IPS DF 6.9 (cell line): Measurements from ENCODE around the gene CNP.
"Not testable (repeated sequence)": the region's sequence is repeated elsewhere in the genome, so short reads cannot be mapped to it uniquely, and the experiment has no call there.

ENCODE experiments used
- DNase-seq: peaks from one replicate; pipeline ENCODE4 v3.0.0-alpha.2; 2013; ENCODE audit warnings: low read depth, low spot score
- H3K27ac ChIP-seq: one replicate; pipeline ENCODE4 v1.5.1; 2013; ENCODE audit warnings: low read length, control low read depth
- H3K27me3 ChIP-seq: 2 replicates; pipeline ENCODE4 v1.6.1; 2013; ENCODE audit warnings: mild to moderate bottlenecking, low read length; ENCODE audit not compliant: control insufficient read depth, insufficient read depth
- H3K36me3 ChIP-seq: 2 replicates; pipeline ENCODE4 v1.6.1; 2013; ENCODE audit warnings: low read length; ENCODE audit not compliant: control insufficient read depth, insufficient read depth
- H3K4me1 ChIP-seq: 2 replicates; pipeline ENCODE4 v1.6.1; 2013; ENCODE audit warnings: low read length; ENCODE audit not compliant: control insufficient read depth, insufficient read depth
- H3K4me3 ChIP-seq: 2 replicates; pipeline ENCODE4 v1.5.1; 2013; ENCODE audit warnings: mild to moderate bottlenecking, low read length
- H3K9me3 ChIP-seq: 2 replicates; pipeline ENCODE4 v1.6.1; 2013; ENCODE audit warnings: low read length, inconsistent platforms; ENCODE audit not compliant: control insufficient read depth, insufficient read depth
- WGBS: extraction: QIAGEN DNeasy Blood & Tissue Kit; methylation state at CpG from one replicate; pipeline ENCODE4 v1.1.7; 2013; ENCODE audit warnings: mixed read lengths, missing lambda C conversion rate; ENCODE audit not compliant: insufficient read length, insufficient coverage; 5-methylcytosine and 5-hydroxymethylcytosine counted together

The CNP gene

DNA sequence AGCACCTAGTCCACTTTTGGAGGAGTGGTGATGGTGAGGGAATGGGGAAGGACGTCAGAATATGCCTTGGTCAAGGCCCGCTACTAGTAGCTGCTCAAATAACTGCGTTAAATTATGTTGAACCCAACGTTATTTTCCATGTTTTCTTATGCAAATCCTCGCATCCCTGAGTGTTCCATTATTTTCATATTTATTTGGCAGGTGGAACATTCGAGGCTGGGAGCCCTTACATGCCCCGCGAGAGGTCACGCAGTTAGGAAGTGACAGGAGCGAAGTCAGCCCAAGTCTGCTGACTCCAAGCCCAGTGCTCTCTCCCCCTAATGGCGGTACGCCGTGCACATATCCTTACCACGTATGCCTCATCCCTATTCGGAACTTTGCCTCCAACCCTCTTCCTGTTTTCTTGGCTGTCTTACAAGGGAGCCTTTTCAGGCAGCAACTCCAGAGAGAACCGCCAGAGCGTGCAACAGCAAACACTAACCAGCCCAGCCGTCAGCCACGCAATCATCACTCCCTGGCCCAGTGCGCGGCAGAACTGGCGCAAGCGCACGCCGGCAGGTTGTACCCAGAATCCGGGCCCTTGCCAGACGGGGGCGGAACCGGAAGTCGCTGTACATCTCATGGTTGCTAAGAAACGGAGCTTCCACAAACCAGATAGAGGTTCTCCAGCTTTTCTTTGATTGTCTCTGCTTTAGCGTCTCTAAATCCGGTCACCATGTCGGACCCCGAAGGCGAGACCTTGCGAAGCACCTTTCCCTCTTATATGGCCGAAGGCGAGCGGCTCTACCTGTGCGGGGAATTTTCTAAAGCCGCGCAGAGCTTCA, 36.4 kb upstream of the CNP start, which contains the start of gene ODAD4:
Gene ODAD4, plus strand, starts transcription at position 609 of the 824 bp plus-strand sequence. Its CDS starts 107 bp downstream, at position 716.
- no CpG with 5 or more reads among the region's 43 CpGs for WGBS
- peak; percentile 89 for DNase-seq
- Histone ChIP-seq H3K36me3 (no peaks in the 10 kb centered on the region), H3K4me3 (peak within 1 kb of the TSS; percentile 56; the same call in 1 of the 2 replicates), H3K27me3 (no peaks in the 10 kb centered on the region), H3K9me3 (no peaks in the 10 kb centered on the region), H3K4me1 (no peaks in the 10 kb centered on the region; the same call in 1 of the 2 replicates), H3K27ac (no peak within 1 kb of the TSS)

DNA sequence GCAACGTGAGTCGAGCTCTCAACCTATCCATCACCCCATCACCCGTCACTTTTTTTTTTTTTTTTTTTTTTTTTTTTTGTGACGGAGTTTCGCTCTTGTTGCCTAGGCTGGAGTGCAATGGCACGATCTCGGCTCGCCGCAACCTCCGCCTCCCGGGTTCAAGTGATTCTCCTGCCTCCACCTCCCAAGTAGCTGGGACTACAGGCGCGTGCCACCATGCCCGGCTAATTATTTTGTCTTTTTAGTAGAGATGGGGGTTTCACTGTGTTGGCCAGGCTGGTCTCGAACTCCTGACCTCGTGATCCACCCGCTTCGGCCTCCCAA, 35.8 kb upstream of the CNP start:
- not testable (repeated sequence) for H3K36me3 ChIP-seq, H3K4me1 ChIP-seq, H3K27ac ChIP-seq, H3K9me3 ChIP-seq, DNase-seq, H3K27me3 ChIP-seq
- no CpG with 5 or more reads among the region's 18 CpGs for whole genome bisulfite sequencing
- peak overlapping the region; percentile 56; the same call in 1 of the 2 replicates for H3K4me3 ChIP-seq

GRCh38 chr17:41931715-41932114, 34.9 kb upstream of the CNP start:
- no CpG with 5 or more reads among the region's 4 CpGs for WGBS
- not testable (repeated sequence) for DNase-seq, H3K36me3 ChIP-seq, H3K4me3 ChIP-seq, H3K9me3 ChIP-seq, H3K4me1 ChIP-seq, H3K27ac ChIP-seq, H3K27me3 ChIP-seq

DNA sequence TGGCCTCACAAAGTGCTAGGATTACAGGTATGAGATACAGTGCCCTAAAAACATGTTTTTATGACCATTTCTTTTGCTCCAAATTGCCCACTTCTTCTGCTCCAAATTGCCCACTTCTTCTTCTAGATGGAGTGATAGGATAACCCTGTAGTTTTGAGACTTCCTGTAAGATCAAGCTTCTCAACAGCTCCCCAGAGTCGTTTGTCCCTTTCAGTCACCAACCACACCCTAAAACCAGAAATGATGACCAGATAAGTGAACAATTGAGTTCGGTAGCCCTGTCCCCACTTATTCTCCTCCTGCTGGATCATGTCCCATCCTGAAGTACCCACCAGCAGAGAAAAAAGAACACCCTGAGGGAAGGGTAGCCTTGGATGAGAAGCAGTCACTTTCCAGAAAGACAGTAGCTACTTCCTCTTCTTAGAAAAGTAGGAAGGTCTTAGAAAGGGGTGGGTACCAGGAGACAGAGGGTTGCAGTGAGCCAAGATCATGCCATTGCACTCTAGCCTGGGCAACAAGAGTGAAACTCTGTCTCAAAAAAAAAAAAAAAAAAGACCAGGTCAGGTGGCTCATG, 33.7 kb upstream of the CNP start:
- Histone ChIP-seq H3K27me3 (no peaks in the 10 kb centered on the region), H3K36me3 (no peaks in the 10 kb centered on the region), H3K4me1 (no peaks in the 10 kb centered on the region; the same call in 1 of the 2 replicates), H3K4me3 (no peak overlapping the region), H3K27ac (no peak overlapping the region), H3K9me3 (no peaks in the 10 kb centered on the region)
- no peak for DNase-seq
- WGBS: no CpG with 5 or more reads among the region's 2 CpGs

GRCh38 chr17:41935641-41936040, 31.0 kb upstream of the CNP start:
- H3K27me3 ChIP-seq: no peaks in the 10 kb centered on the region
- H3K4me3 ChIP-seq: no peak overlapping the region
- no CpG with 5 or more reads among the region's 6 CpGs for WGBS
- H3K36me3 ChIP-seq: no peaks in the 10 kb centered on the region
- no peak overlapping the region for H3K27ac ChIP-seq
- DNase-seq: no peak
- H3K4me1 ChIP-seq: no peaks in the 10 kb centered on the region; the same call in 1 of the 2 replicates
- no peaks in the 10 kb centered on the region for H3K9me3 ChIP-seq

GRCh38 chr17:41937970-41938954, 28.3 kb upstream of the CNP start:
- DNase-seq: no peak
- Histone ChIP-seq H3K36me3 (no peaks in the 10 kb centered on the region), H3K27ac (no peak overlapping the region), H3K27me3 (no peaks in the 10 kb centered on the region), H3K4me1 (no peaks in the 10 kb centered on the region), H3K9me3 (no peaks in the 10 kb centered on the region), H3K4me3 (no peak overlapping the region; the same call in 1 of the 2 replicates)
- no CpG with 5 or more reads among the region's 19 CpGs for WGBS

DNA sequence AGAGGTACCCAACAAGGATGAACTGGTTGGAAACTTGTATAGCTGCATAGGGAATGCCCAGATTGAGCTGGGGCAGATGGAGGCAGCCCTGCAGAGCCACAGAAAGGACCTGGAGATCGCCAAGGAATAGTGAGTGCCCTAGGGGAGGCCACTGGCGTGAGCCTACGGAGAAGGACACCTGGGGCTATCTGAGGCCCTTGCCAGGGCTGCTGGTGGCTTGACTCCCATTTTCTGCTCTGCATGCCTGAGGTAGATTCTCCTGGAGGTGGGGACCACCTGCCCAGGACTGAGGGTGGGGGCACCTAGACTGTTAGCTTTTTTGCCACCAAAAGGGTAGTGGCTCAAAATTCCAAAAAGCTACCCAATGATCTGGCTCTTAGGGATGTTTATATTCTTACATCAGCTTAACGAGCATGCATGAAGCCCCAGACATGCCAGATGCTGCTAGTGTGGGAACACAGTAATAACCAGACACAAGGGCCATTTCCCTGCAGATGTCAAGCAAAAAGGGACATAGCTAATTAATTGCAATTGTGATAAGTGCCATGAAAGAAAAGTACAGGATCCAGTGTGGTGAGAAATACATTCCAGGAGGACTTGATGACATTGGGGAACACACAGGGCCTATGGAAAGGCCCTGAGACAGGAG, 27.4 kb upstream of the CNP start:
- no peak for DNase-seq
- H3K27ac ChIP-seq: no peak overlapping the region

DNA sequence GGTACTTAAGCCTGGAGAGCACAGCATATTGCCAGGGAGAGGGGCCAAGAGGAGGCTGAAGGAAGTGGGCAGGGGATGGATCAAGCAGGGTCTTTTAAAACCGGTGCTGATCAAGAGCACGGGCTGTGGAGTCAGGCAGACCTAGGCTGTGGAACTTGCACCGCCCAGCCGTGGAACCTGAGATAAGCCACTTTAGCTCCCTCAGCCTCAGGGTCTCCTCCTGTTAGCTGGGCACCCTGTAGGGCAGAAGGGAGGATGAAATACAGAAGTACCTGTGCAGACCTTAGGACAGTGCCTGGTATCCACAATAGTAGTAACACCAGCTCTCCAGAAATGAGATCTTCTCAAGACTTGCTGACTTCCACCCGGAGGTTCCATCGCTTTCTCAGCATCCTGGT, 26.9 kb upstream of the CNP start:
- WGBS: no CpG with 5 or more reads among the region's 6 CpGs
- Histone ChIP-seq H3K9me3 (no peaks in the 10 kb centered on the region), H3K36me3 (no peaks in the 10 kb centered on the region), H3K4me3 (no peak overlapping the region), H3K27me3 (no peaks in the 10 kb centered on the region), H3K4me1 (no peaks in the 10 kb centered on the region), H3K27ac (no peak overlapping the region)
- DNase-seq: no peak

More for the DNA sequence above, 27.4 kb upstream of the CNP start:
- no peaks in the 10 kb centered on the region for H3K9me3 ChIP-seq
- no peaks in the 10 kb centered on the region for H3K27me3 ChIP-seq
- H3K4me3 ChIP-seq: no peak overlapping the region
- no peaks in the 10 kb centered on the region for H3K4me1 ChIP-seq
- H3K36me3 ChIP-seq: no peaks in the 10 kb centered on the region
- WGBS: no CpG with 5 or more reads among the region's 4 CpGs

DNA sequence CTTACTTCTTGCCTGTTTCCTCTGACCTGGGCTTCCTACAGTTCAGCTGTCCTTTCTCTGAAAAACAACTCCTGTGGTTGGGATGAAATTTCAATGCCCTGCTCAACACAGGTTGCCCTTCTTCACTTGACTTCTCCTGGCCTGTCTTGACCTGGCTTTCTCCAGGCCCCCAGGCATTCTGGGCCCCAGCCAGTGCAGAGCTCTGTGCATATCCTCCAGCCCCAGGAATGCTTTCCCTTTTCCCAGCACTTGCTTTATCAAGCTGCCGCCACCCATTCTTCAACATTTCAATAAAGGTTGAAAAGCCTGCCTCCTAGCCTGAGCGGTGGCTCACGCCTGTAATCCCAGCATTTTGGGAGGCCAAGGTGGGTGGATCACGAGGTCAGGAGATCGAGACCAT, 25.4 kb upstream of the CNP start:
- H3K27ac ChIP-seq: no peak overlapping the region
- WGBS: no CpG with 5 or more reads among the region's 5 CpGs
- DNase-seq: no peak
- no peaks in the 10 kb centered on the region for H3K4me1 ChIP-seq
- no peaks in the 10 kb centered on the region for H3K27me3 ChIP-seq
- no peak overlapping the region for H3K4me3 ChIP-seq
- H3K36me3 ChIP-seq: no peaks in the 10 kb centered on the region
- H3K9me3 ChIP-seq: no peaks in the 10 kb centered on the region
